Measurements from ENCODE around the gene TRABD2B. TPM values are rescaled to one million over a fixed set of nuclear protein-coding genes. Genes with fewer than 3 reads are reported as not detected.

TRABD2B gene
- total RNA-seq, 3 donors from 2014 or later (not counting 1 experiment from before 2014, with no cell fraction given), result not detected

GRCh38 chr1:47732489-47732888, 264.7 kb downstream of the TRABD2B start:
- no peaks in the 10 kb centered on the region for H3K36me3 Mint-ChIP-seq
- ATAC-seq, result no peak
- peaks cover 10% of the 10 kb centered on the region for H3K27me3 ChIP-seq (ENCODE audit: control insufficient read depth, insufficient read depth, low read length)
- H3K27me3 Mint-ChIP-seq (ENCODE audit: low read depth in 2 of 2), result peaks cover 15 to 52% of the 10 kb centered on the region in 2 donors
- no peaks in the 10 kb centered on the region for H3K4me1 Mint-ChIP-seq
- intact Hi-C loops (cut with micrococcal nuclease), result no loop called here
- DNase-seq, result no peak
- no peak overlapping the region for H3K4me3 ChIP-seq (ENCODE audit: low read length)
- H3K9me3 Mint-ChIP-seq, result no peaks in the 10 kb centered on the region
- no peak overlapping the region for H3K27ac Mint-ChIP-seq
- H3K4me1 ChIP-seq (ENCODE audit: control insufficient read depth, insufficient read depth, low read length), result no peaks in the 10 kb centered on the region
- no peaks in the 10 kb centered on the region for H3K36me3 ChIP-seq (ENCODE audit: control insufficient read depth, insufficient read depth, low read length)
- no peaks in the 10 kb centered on the region for H3K9me3 ChIP-seq (ENCODE audit: control insufficient read depth, insufficient read depth, low read length)
- no peak overlapping the region for H3K27ac ChIP-seq (ENCODE audit: low read length)
- no peak overlapping the region for H3K4me3 Mint-ChIP-seq
- 88% methylated on average over 3 of the region's 4 CpGs for WGBS (ENCODE audit: insufficient coverage)
- TF ChIP-seq, protein P1, sequence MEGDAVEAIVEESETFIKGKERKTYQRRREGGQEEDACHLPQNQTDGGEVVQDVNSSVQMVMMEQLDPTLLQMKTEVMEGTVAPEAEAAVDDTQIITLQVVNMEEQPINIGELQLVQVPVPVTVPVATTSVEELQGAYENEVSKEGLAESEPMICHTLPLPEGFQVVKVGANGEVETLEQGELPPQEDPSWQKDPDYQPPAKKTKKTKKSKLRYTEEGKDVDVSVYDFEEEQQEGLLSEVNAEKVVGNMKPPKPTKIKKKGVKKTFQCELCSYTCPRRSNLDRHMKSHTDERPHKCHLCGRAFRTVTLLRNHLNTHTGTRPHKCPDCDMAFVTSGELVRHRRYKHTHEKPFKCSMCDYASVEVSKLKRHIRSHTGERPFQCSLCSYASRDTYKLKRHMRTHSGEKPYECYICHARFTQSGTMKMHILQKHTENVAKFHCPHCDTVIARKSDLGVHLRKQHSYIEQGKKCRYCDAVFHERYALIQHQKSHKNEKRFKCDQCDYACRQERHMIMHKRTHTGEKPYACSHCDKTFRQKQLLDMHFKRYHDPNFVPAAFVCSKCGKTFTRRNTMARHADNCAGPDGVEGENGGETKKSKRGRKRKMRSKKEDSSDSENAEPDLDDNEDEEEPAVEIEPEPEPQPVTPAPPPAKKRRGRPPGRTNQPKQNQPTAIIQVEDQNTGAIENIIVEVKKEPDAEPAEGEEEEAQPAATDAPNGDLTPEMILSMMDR (IDR thresholded peaks at IDR 0.05), result no peak

GRCh38 chr1:47731730-47732129, 265.5 kb downstream of the TRABD2B start:
- no peaks in the 10 kb centered on the region for H3K9me3 ChIP-seq (ENCODE audit: control insufficient read depth, insufficient read depth, low read length)
- H3K27ac Mint-ChIP-seq, result no peak overlapping the region
- H3K36me3 Mint-ChIP-seq, result no peaks in the 10 kb centered on the region
- H3K4me1 Mint-ChIP-seq, result no peaks in the 10 kb centered on the region
- peaks cover 4% of the 10 kb centered on the region for H3K27me3 ChIP-seq (ENCODE audit: control insufficient read depth, insufficient read depth, low read length)
- intact Hi-C loops (cut with micrococcal nuclease), result no loop called here
- no peaks in the 10 kb centered on the region for H3K36me3 ChIP-seq (ENCODE audit: control insufficient read depth, insufficient read depth, low read length)
- no peak overlapping the region for H3K4me3 Mint-ChIP-seq
- TF ChIP-seq, protein P1 (IDR thresholded peaks at IDR 0.05), result no peak
- peaks cover 20 to 58% of the 10 kb centered on the region in 2 donors for H3K27me3 Mint-ChIP-seq (ENCODE audit: low read depth in 2 of 2)
- no peaks in the 10 kb centered on the region for H3K4me1 ChIP-seq (ENCODE audit: control insufficient read depth, insufficient read depth, low read length)
- no peaks in the 10 kb centered on the region for H3K9me3 Mint-ChIP-seq
- DNase-seq (no peak), ATAC-seq (no peak)
- 89% methylated on average over 8 of the region's 8 CpGs for WGBS (ENCODE audit: insufficient coverage)
- H3K4me3 ChIP-seq (ENCODE audit: low read length), result no peak overlapping the region
- H3K27ac ChIP-seq (ENCODE audit: low read length), result no peak overlapping the region

DNA sequence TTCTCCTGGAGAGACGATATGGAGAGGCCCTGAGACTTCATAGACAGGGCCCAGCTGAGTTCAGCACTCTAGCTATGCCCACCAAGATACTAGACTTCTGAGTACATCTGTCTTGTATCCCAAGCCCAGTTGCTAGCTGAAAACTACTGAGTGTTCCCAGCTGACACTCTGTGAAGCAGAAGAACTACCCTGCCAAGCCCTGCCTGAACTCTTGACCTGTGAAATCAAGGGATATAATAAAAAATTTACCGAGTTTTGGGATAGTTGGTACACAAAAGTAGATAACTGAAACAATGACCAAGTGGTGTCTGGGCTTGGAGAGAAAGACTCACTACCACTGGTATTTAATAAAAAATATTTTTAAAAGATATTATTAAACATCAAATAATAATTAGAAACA, 267.5 kb downstream of the TRABD2B start:
- H3K9me3 ChIP-seq (ENCODE audit: control insufficient read depth, insufficient read depth, low read length), result no peaks in the 10 kb centered on the region
- ATAC-seq (no peak), DNase-seq (no peak)
- Mint-ChIP-seq H3K4me1 (peaks cover 7 to 8% of the 10 kb centered on the region in 2 donors), H3K36me3 (no peaks in the 10 kb centered on the region), H3K9me3 (no peaks in the 10 kb centered on the region), H3K27ac (no peak overlapping the region), H3K27me3 (ENCODE audit: low read depth in 2 of 2) (peaks cover 20 to 53% of the 10 kb centered on the region in 2 donors), H3K4me3 (no peak overlapping the region)
- intact Hi-C loops (cut with micrococcal nuclease), result loop anchor here (5.0 kb wide), 2 partner anchors 292 to 342 kb away; partner anchors contain the start of gene FOXD2
- peaks cover 7% of the 10 kb centered on the region for H3K4me1 ChIP-seq (ENCODE audit: control insufficient read depth, insufficient read depth, low read length)
- peaks cover 8% of the 10 kb centered on the region for H3K27me3 ChIP-seq (ENCODE audit: control insufficient read depth, insufficient read depth, low read length)
- TF ChIP-seq, protein P1 (IDR thresholded peaks at IDR 0.05), result no peak
- H3K36me3 ChIP-seq (ENCODE audit: control insufficient read depth, insufficient read depth, low read length), result no peaks in the 10 kb centered on the region
- no peak overlapping the region for H3K27ac ChIP-seq (ENCODE audit: low read length)
- WGBS (ENCODE audit: insufficient coverage), result 86% methylated on average over 2 of the region's 2 CpGs
- no peak overlapping the region for H3K4me3 ChIP-seq (ENCODE audit: low read length)

DNA sequence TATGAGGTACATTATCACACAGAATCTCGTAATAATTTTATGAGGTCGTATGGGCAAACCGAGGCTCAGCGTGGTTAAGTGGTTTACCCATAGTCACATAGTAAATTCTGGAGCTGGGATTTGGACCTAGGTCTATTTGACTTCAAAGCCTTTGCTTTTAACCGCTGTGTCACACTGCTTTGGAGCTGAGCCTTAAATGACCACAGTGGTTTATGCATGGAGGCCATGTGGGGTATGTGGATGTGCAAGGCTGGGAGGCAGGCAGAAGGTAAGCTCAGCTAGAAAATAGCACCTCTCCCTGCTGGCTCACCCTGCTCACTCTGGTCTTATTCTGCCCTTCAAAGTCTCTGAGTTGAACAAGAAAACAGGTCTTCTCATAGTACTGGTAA, 269.5 kb downstream of the TRABD2B start:
- Mint-ChIP-seq H3K4me1 (peaks cover 7 to 8% of the 10 kb centered on the region in 2 donors), H3K9me3 (no peaks in the 10 kb centered on the region), H3K27ac (no peak overlapping the region), H3K36me3 (no peaks in the 10 kb centered on the region), H3K4me3 (no peak overlapping the region), H3K27me3 (ENCODE audit: low read depth in 2 of 2) (peaks cover 28 to 64% of the 10 kb centered on the region in 2 donors)
- Histone ChIP-seq H3K36me3 (ENCODE audit: control insufficient read depth, insufficient read depth, low read length) (no peaks in the 10 kb centered on the region), H3K4me3 (ENCODE audit: low read length) (no peak overlapping the region), H3K4me1 (ENCODE audit: control insufficient read depth, insufficient read depth, low read length) (peaks cover 7% of the 10 kb centered on the region), H3K27ac (ENCODE audit: low read length) (no peak overlapping the region), H3K27me3 (ENCODE audit: control insufficient read depth, insufficient read depth, low read length) (peaks cover 8% of the 10 kb centered on the region), H3K9me3 (ENCODE audit: control insufficient read depth, insufficient read depth, low read length) (no peaks in the 10 kb centered on the region)
- no peak for DNase-seq
- WGBS (ENCODE audit: insufficient coverage), result 93% methylated on average over 5 of the region's 5 CpGs
- TF ChIP-seq, protein P1 (IDR thresholded peaks at IDR 0.05), result no peak
- ATAC-seq, result no peak
- intact Hi-C loops (cut with micrococcal nuclease), result loop anchor here (5.0 kb wide), 2 partner anchors 290 to 340 kb away; partner anchors contain the start of gene FOXD2

Data from natural killer cell (primary cell).